DMS153 treated with DMSO at 0.1 percent for 48 hours (cell line): ENCODE measurements around the gene MYO7B.

Experiments used
- DNase-seq: peaks from one replicate; lab custom pipeline; 2025; ENCODE audit not compliant: unreplicated experiment; lab: John Stamatoyannopoulos, UW

The MYO7B gene

DNA sequence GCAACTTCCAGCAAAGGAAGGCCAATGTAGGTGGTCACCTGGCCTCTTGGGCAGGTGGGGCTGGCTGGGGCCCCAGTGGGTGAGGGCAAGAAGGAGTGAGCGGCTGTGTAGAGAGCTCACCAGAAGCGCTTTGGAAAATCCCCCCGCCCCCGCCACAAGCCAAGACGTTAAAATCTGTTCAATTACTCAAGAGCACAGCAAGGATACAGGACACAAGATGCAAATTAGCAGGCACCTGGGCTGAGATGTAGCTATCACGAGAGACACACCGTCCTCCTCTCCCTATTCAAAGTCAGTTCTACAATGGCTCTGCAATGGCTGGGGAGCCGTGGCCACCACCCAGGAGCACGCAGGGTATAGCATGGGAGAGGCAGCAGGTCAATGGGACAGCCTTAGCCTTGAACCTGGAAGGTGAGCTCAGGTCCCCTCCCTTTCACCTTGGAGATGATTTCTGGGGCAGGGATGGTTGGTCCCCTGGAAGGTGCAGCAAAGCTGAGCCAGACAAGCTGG, 72.0 kb downstream of the MYO7B start:
- DNase-seq: no peak

DNA sequence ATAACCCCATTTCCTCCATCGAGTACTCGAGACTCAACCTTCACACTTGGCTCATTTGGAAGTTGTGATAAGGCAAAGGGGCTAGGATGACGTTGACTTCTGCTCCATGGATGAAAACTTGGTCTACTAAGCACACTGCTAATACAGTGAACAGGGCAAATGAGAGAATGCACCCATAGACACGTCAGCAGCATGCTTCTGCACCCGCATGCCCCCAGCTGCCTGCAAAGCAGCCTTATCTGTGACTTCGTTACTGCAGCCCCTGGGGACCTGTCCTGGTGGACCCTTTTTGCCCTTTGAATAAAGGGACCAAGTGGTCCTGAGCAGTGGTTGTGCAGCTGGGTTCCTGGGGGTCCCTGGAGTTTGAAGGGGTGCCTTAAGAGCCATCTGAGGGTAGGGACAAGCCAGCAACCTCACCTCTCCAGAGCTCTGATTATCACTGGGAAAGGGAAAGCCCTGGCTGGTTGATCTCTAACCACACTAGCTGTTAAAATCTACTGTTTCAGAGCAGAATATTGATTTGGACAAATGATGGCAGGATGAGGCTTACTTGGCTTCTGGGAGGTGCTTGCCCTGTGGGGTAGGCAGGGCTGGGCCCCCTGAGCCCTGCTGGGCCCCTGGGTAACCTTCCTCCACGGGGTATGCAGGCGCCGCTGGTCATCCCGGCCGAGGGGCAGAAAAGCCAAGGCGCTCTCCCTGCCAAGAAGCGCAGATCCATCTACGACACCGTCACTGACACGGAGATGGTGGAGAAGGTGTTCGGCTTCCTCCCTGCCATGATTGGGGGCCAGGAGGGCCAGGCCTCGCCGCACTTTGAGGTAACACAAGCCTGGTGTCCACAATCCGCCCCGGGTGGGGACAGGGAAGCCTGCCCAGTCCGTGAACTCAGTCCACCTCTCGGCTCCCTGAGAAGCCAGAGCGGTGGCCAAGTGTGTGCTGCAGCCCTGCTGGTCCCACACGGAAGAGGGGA, 72.9 kb downstream of the MYO7B start:
- DNase-seq: no peak

DNA sequence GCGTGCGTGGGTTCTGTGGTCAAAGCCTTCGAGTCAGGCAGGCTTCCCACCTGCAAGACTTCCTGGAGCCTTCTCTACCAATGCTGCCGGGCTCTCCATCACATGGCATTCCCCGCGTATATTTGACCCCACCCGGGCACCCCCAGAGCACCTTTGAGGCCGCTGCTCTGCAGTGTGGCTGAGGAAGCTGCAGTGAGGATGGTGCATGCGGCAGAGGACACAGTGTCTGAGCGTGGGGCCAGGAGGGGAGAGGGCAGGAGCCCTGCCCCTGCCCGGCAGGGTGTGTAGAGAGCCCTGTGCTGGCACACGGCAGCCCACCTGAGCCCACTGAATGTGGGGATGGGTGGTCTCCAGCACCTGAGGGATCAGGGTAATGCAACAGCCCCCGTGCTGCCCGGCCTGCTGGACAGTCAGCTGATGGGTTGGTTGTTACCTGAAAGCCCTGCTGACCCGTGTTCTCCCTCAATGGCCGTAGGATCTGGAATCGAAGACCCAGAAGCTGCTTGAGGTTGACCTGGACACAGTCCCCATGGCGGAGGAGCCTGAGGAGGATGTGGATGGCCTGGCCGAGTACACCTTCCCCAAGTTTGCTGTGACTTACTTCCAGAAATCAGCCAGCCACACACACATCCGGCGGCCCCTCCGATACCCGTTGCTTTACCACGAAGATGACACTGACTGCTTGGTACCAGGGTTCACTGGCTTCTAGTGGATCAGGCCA, 73.7 kb downstream of the MYO7B start:
- DNase-seq: no peak

DNA sequence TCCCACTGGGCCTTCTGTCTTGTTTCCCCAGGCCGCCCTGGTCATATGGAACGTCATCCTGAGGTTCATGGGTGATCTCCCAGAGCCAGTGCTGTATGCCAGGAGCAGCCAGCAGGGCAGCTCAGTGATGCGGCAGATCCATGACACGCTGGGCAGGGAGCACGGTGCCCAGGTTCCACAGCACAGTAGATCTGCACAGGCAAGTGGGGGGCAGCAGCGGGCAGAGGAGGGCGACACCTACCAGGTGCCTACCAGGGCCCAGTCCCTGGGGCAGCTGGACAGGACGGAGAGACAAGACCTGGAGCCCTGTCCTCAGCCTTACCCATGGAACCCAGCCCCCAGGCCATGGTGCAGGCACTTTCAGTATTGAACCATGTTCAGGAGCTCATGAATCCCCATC, 74.3 kb downstream of the MYO7B start:
- DNase-seq: no peak

DNA sequence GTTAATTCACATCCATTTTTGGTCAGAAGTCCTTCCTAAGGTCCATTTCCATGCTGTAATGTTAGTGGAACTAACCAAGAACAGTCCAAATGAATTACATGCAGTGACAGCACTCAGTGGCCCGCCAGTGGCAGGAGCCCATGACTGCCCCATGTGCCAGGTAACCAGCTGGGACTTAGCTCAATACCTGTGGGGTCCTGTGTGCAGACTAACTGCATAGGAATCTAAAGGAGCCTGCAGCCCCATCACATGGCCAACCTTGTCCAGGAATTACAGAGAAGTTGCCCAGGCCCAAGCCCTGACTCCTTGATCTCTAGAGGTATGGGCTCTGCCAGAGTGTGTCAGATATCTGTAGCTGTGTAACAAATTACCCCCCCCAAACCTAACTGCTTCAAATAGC, 75.1 kb downstream of the MYO7B start:
- no peak for DNase-seq

DNA sequence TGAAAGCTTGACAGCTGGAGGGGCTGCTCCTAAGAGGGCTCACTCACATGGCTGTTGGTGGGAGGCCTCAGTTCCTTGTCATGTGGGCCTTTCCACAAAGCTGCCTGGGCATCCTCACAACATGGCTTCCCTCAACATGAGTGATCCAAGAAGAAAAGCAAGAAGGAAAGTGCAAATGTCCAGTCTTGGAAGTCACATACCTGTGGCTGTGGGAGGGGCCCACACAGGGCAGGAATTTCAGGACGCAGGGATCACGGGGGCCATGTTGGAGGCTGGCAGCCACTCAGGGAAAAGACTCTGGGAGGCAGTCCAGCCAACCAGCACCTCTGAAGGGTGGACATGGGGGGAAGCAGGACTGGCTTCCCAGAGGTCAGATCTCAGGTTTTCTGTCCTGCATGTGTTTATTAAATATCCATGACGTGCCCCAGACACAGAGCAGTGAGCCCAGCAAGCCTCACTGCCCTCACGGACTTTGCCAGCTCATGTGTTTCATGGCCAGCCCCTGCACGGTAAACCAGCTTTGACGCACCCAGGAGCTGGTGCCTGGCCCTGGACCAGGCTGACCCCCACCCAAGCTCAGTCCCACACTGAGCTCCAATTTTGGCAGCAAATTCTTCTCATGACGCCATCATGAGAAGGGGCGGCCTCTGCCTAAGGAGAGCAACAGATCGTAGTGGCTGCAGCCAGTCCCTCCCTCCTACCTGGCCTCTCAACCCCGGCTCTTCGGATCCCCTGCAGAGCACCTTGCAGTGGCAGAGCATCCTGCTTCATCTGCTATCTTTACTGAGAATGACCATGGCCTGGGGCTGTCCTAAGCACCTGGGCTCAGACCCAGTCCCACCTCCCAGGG, 75.8 kb downstream of the MYO7B start:
- no peak for DNase-seq

DNA sequence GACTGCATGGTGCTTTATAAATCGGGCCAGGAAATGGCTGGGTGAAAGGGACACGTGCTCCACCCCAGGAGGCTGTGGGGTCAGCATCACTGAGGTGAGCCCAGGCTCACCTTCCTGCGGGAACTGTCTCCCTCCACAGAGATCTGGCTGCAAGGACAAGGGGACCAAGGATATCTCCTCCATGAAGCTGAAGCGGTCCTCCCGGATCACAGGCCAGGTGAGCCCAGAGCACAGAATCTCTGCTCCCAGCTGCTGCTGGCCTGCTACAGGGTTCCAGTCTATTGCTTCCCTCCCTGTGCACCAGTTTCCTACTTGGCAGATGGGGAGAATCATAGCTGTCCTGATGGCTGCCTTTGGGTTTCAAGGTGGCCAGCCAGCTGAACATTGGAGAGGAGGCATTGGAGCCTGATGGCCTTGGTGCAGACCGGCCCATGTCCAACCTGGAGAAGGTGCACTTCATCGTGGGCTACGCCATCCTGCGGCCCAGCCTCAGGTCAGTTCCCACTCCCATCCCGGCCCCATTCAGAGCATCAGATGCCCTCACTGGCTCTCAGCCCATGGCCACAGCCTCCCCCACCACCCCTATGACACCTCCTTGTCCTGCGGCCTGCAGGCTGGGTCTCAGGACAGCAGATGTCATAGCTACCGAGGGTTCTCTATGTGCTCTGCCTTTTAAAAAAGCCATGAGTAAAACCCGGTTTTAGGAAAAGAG, 76.8 kb downstream of the MYO7B start:
- no peak for DNase-seq

DNA sequence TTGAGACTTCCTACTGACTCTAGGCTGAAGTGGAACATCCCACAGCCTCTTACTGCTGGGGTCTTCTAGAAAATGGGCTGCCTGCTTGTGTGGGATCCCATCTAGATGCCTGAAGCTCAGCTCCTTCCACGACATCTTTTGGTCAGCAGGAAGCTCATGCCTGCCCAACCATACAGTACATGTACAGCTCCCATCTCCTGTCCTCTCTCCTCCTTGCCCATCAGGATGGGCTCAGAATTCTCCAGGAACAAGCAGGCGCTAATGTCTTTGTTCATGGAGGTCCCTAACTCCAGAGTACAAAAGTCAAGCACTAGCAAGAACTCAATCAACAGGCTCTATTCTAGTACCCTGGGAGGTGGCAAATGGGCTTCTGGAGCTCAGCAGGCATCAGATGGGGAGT, 78.8 kb downstream of the MYO7B start:
- DNase-seq: no peak

DNA sequence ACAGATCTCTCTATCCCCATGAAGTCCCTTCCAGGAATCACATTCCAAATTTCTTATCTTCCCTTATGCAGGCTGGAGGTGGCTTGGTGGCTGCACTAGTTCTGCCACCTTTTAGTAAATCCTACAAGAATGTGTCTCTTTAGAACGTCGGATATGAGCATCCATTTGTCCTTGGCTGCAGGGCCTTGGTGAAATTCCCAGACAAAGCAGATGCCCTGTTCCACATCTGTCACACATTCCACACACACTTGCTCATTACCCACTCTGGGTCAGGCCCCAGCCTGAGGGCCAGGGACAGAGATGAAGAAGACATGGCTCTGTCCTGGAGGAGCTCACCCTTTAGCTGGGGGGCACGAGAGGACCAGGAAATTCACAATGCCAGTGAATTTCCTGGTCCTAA, 79.2 kb downstream of the MYO7B start:
- no peak for DNase-seq

DNA sequence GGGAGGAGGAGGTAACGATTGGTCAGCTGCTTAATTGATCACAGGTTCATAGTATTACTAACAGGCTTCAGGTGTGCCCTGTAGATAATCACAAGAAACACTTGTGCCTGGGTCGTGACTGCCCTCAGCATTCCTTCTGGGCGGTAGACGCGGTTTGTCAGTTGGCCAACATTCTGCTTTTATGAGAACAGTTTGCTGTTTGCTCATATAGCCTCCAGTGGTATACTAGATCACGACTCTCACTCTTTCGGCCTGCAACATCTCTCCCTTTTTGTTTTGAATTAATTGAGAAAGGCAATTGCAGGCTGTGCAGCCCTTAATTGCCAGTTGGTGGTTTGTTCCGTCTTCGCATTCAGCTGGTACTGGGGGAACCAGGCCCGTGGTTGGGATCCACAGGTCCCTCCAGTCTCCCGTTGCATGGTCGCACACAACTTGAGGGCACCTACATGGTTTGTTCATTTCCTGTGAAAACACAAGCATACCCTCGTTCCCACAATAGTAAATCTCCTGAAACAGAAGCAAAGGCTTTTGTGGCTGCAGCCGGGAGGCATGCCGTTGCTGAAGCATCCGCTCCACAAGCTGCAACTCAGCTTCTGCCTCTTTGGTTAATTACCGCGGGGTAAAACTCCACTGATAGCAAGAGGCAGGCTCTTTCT, 80.2 kb downstream of the MYO7B start:
- DNase-seq: no peak

DNA sequence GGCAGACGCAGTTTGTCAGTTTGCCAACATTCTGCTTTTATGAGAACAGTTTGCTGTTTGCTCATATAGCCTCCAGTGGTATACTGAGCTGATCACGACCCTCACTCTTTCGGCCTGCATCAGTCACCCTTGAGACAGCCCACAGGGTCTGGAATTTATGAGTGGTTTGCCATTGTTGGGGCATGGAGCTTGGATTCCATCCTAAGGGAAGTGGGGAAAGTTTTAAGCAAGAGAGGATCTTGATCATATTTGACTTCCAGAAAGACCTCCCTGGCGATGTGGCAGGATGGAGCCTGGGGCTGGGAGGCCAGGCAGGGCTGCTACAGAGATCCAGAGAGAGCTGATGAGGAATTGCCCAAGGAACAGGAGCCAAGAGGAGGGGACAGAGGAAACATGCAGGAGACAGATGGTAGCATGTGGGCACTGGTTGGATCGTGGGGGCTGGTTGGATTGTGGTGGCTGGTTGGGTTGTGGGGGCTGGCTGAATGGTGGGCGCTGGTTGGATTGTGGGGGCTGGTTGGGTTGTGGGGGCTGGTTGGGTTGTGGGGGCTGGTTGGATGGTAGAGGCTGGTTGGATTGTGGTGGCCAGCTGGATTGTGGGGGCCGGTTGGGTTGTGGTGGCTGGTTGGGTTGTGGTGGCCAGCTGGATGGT, 83.2 kb downstream of the MYO7B start:
- DNase-seq: no peak

DNA sequence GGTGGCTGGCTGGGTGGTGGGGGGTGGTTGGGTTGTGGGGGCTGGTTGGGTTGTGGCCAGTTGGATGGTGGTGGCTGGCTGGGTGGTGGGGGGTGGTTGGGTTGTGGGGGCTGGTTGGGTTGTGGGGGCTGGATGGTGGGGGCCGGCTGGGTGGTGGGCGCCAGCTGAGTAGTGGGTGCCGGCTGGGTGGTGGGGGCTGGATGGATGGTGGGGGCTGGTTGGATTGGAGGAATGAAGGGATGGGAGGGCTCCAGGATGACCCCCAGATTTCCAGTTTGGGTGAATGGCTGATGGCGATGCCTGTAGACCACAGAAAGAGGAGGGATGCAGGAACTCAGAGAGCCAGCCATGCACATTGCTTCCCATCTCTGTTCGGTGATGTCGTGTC, 83.7 kb downstream of the MYO7B start:
- no peak for DNase-seq

DNA sequence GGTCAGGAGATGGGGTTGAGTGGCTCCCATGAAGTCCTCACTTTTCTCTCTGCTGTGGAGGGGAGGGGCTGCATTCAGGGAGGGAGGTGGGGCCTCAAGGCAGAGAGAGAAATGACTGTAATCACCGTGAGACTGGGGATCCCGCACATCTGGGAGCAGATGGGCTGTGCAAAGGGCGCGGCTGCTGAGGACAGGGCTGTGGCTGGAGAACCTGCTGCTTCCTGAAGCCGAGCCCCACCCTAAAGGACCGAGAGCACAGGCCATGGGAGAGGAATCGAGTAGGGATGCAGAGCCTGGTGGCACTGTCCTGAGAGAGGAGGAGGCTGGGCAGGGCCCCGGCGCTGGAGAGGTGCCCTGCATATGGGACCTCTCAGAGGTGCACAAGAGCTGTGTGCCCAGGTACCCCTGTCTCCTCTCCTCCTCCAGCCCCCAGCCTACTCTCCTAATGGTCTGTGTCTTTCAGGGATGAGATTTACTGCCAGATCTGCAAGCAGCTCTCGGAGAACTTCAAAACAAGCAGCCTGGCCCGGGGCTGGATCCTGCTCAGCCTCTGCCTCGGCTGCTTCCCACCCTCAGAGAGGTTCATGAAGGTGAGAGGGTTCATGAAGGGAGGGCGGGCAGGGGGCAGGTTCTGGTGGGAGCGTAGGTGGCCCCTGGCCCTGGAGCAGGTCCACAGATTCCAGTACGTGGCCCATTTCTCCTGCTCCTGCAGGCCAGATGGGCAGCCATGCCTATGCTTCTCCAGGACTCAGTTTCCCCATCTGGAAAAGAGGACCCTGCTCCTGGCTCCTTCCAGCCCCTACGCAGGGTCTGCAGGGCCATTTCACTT, 84.6 kb downstream of the MYO7B start:
- no peak for DNase-seq

DNA sequence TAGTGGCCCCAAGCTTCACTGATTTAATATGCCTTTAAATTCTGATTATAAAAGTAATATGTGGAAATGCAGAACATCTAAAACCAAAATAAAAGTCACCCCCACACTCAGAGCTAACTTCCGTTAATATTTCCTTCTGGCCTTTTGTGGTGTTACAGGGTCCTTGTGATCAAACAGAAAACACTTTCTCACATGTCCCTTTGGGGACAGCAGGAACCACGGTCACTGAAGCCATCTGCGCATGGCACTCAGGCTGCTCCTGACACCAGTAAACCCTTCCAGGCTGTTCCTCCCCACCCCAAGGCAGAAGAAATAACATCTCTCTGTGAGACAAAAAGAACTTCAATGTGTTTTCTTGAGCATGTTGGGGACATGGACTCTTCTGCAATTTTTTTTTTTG, 85.4 kb downstream of the MYO7B start:
- no peak for DNase-seq

DNA sequence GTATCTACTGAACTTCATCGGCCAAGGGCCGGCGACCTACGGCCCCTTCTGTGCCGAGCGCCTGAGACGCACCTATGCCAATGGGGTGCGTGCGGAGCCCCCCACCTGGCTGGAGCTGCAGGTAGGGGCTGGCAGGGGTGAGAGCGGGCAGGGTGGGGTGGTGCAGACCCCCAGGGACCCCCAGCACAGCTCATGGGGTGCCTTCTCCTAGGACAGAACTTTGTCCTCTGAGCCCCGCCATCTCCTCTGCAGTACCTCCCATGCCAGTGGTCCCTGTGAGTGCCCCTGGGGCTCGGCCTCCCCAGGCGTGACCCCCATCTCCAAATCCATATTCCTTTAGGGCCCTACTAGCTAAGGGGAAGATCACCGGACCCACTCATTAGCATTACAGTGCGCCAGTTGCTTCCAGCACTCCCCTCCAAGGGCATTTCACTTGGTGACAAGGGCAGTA, 86.5 kb downstream of the MYO7B start:
- DNase-seq: no peak

DNA sequence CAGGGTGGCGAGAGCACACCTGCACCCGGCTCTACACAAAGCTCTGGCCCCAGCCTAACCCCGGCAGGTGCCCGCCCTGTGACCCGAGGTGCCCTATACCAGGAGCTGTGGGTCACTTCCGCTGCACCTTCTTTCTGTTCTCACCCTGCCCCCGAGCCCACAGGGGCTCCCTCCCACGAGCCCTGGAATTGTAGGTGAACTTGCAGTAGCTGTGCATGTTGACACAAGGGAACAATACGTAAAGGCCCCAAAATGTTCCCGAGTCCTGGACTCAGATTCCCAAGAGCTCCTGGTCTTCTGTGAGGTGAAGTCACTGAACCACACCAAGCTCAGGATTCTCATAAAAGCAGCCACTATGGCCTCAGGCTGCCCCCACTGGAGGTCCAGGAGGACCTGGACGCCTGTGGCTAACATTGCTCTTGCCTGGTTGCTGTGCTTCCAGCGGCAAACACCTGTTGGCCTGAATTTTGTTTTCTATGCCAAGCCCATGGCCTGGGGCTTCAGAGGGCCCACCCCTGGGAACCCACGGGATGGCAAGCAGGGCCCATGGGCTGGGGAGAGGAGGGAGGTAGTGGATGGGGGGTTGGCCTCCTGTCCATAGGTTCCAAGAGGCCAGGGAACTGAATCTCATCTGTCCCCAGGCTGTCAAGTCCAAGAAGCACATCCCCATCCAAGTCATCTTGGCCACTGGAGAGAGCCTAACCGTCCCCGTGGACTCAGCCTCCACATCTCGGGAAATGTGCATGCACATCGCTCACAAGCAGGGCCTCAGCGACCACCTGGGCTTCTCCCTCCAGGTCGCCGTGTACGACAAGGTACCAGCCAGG, 87.3 kb downstream of the MYO7B start:
- no peak for DNase-seq

DNA sequence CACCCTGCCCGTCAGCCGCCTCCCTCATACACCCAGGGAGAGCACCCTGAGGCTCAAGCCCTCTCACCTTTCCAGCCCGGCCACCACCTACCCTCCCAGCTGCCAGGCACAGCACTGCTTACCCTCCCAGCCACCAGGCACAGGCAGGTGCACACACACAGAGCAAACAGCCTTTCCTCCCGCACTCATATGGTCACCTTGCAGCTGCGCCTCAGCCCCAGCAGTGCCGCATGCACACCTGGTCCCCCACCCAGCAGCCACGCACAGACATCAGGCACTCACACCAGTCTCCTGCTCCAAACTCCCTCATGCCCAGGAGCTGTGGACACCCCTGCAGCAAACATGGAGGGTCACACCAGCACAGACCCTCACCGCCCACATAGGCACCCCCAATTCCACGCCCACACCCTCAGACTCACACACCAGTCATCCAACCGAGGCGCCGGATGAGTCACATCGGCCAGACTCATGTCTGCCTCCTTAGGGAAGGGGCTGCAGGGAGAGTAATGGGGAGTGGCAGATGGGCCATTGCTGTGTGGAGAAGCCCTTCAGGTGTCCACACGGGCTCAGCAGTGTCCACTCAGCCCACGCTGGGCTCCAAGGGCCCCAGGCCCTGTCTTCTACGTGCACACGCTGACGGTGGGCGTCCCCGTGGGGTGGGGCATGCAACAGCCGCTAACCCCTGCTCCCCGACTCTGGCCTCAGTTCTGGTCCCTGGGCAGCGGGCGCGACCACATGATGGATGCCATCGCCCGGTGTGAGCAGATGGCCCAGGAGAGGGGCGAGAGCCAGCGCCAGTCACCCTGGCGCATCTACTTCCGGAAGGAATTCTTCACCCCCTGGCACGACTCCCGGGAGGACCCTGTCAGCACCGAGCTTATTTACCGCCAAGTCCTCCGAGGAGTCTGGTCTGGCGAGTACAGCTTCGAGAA, 88.2 kb downstream of the MYO7B start:
- DNase-seq: no peak
